ENCODE measurements around the gene EEFSEC. TPM values are rescaled to one million over a fixed set of nuclear protein-coding genes. Genes with fewer than 3 reads are reported as not detected.

Gene EEFSEC
- total and polyA plus RNA-seq, 2 of the 4 experiments (the other 2 are of a cell fraction): 4.5 to 9.3 TPM

- no peak for DNase-seq
- intact Hi-C loops (cut with micrococcal nuclease): no loop called here
- no peak overlapping the region for H3K18ac ChIP-seq (ENCODE audit: low read depth, low read length)
- H4K20me1 ChIP-seq (ENCODE audit: insufficient read depth, low read length): no peaks in the 10 kb centered on the region
- no peak overlapping the region for H4K91ac ChIP-seq (ENCODE audit: insufficient read depth, low read depth, low read length)
- no peak overlapping the region for H3K27ac ChIP-seq (ENCODE audit: insufficient read depth, low read length)
- no peak overlapping the region for H2AK9ac ChIP-seq (replicated peaks; ENCODE audit: low read depth, low read length, poor library complexity)
- H2BK20ac ChIP-seq (ENCODE audit: low read depth, low read length): no peak overlapping the region
- peaks cover 0 to 3% of the 10 kb centered on the region in 2 experiments; a peak in 2 of 4 replicates for H3K79me1 ChIP-seq (ENCODE audit: low read depth in 1 of 2, low read length in 2 of 2)
- no peak overlapping the region for H3K23ac ChIP-seq (ENCODE audit: low read depth, low read length)
- H3K4me3 ChIP-seq (ENCODE audit: insufficient read depth, low read depth, low read length): no peak overlapping the region
- POLR2A ChIA-PET (ENCODE audit: unreplicated experiment): no interaction called here
- no peak overlapping the region for H3K4ac ChIP-seq (ENCODE audit: low read depth, low read length)
- no peak overlapping the region for H3K56ac ChIP-seq (ENCODE audit: extremely low read depth, insufficient read depth, low read length)
- H3K4me2 ChIP-seq (ENCODE audit: low read depth, low read length): no peak overlapping the region
- no peak overlapping the region for H4K5ac ChIP-seq (ENCODE audit: low read depth, low read length)
- H2BK5ac ChIP-seq (ENCODE audit: low read depth, low read length, poor library complexity, severe bottlenecking): no peak overlapping the region
- H3K27me3 ChIP-seq (ENCODE audit: control insufficient read depth, insufficient read depth, low read length): no peaks in the 10 kb centered on the region
- no peak overlapping the region for H2AK5ac ChIP-seq (ENCODE audit: low read depth, low read length)
- no peaks in the 10 kb centered on the region for H3K4me1 ChIP-seq (ENCODE audit: control insufficient read depth, insufficient read depth, low read length)
- WGBS, 2 experiments (ENCODE audit: extremely low coverage in 2 of 2, insufficient read length in 1 of 2): no CpG with 5 or more reads among the region's 1 CpG
- no peak overlapping the region for H4K8ac ChIP-seq (ENCODE audit: low read depth in 2 of 2, low read length in 2 of 2)
- H3K14ac ChIP-seq (replicated peaks; ENCODE audit: low read depth, low read length): no peak overlapping the region
- in situ Hi-C loops (cut with MboI; ENCODE audit: low sequenced_read_pairs): loop anchor here (10.0 kb wide), 1 partner anchor 53 kb away; no protein-coding TSS in a partner anchor
- no peaks in the 10 kb centered on the region for H3K36me3 ChIP-seq (ENCODE audit: control insufficient read depth, insufficient read depth, low read length)
- CTCF ChIA-PET: no interaction called here
- TF ChIP-seq USF2 (IDR thresholded peaks at IDR 0.05; ENCODE audit: low read depth, low read length): no peak
- H2AFZ ChIP-seq (replicated peaks; ENCODE audit: low read length, poor library complexity): no peak overlapping the region
- BruUV-seq (replicated peaks): no TSS peak
- no peak overlapping the region for H2BK120ac ChIP-seq (ENCODE audit: low read depth, low read length)
- ATAC-seq (ENCODE audit: low read depth): no peak
- H3K9ac ChIP-seq (ENCODE audit: low read depth, low read length): no peak overlapping the region
- peaks cover 3% of the 10 kb centered on the region; the same call in 1 of the 2 replicates for H3K9me1 ChIP-seq (ENCODE audit: insufficient read depth, low read length)
- 0 out of 2 replicates have a peak, but pooled peaks cover 2% of the 10 kb centered on the region for H3K9me3 ChIP-seq (ENCODE audit: control insufficient read depth, insufficient read depth, low read length)
- no peak overlapping the region for H2BK15ac ChIP-seq (ENCODE audit: low read depth, low read length)
- dilution Hi-C loops (cut with HindIII; ENCODE audit: low sequenced_read_pairs, unreplicated experiment): no loop called here
Observed at GRCh38 chr3:128128251-128128650, 25.0 kb upstream of the EEFSEC start.
